A673 (cell line): ENCODE results near the gene OR6C68. TPM values are rescaled to one million over a fixed set of nuclear protein-coding genes. Genes with fewer than 3 reads are reported as not detected.
"Not testable (repeated sequence)": the region's sequence is repeated elsewhere in the genome, so short reads cannot be mapped to it uniquely, and the experiment has no call there.

Experiments
- BruUV-seq: library from RNA; stranded (reverse); fragments of 400-500 nt; replicated peaks from 2 replicates; lab custom pipeline; 2021; lab: Mats Ljungman, UMichigan
- CTCF ChIA-PET: fragments of 300-600 bp; sonication (Branson Sonifier 250); formaldehyde crosslinking; loops from one replicate; lab custom pipeline; 2022; ENCODE audit warnings: antibody characterized with exemption; lab: Charles Lee
- POLR2A ChIA-PET: fragments of 300-600 bp; sonication (Branson Sonifier 250); formaldehyde crosslinking; loops from one replicate; lab custom pipeline; 2022; ENCODE audit warnings: antibody characterized with exemption; ENCODE audit not compliant: low non-redundant PET; lab: Charles Lee
- DNase-seq: peaks from one replicate; pipeline ENCODE4 v3.0.0-alpha.2; 2015; ENCODE audit warnings: low spot score
- H3K27ac ChIP-seq: fragments of 200-600 bp; sonication (generic); 2 replicates; pipeline ENCODE4 v1.5.1; 2016; ENCODE audit warnings: mixed run types, low read depth, mild to moderate bottlenecking, mixed read lengths, antibody characterized with exemption, low read length; ENCODE audit not compliant: poor library complexity, severe bottlenecking
- H3K27me3 ChIP-seq: fragments of 200-600 bp; sonication (generic); replicated peaks from 2 replicates; pipeline ENCODE4 v1.6.1; 2017; ENCODE audit warnings: mixed run types, low read depth, mild to moderate bottlenecking, mixed read lengths, antibody characterized with exemption, low read length; ENCODE audit not compliant: insufficient read depth, poor library complexity
- H3K36me3 ChIP-seq: fragments of 200-600 bp; sonication (generic); 2 replicates; pipeline ENCODE4 v1.6.1; 2016; ENCODE audit warnings: mixed run types, mild to moderate bottlenecking, mixed read lengths, antibody characterized with exemption, low read length; ENCODE audit not compliant: insufficient read depth, poor library complexity, severe bottlenecking
- H3K4me1 ChIP-seq: fragments of 200-600 bp; sonication (generic); 2 replicates; pipeline ENCODE4 v1.6.1; 2017; ENCODE audit warnings: mixed run types, mild to moderate bottlenecking, mixed read lengths, antibody characterized with exemption, low read length; ENCODE audit not compliant: insufficient read depth, poor library complexity, severe bottlenecking
- H3K4me3 ChIP-seq: fragments of 200-600 bp; sonication (generic); 2 replicates; pipeline ENCODE4 v1.5.1; 2016; ENCODE audit warnings: low read depth, mixed run types, mild to moderate bottlenecking, mixed read lengths, low read length; ENCODE audit not compliant: poor library complexity, severe bottlenecking
- H3K9me3 ChIP-seq: fragments of 200-600 bp; sonication (generic); 2 replicates; pipeline ENCODE4 v1.6.1; 2016; ENCODE audit warnings: mixed run types, low read depth, mild to moderate bottlenecking, mixed read lengths, antibody characterized with exemption, low read length; ENCODE audit not compliant: poor library complexity, severe bottlenecking
- CTCF ChIP-seq: fragments of 300-800, 200-600 bp; sonication (generic); conservative IDR thresholded peaks from 2 replicates; pipeline ENCODE4 v1.5.1; 2017; ENCODE audit warnings: low read depth, mild to moderate bottlenecking, antibody characterized with exemption, low read length, moderate library complexity, mixed read lengths
- EZH2 ChIP-seq: fragments of 200-600 bp; sonication (generic); IDR thresholded peaks from 2 replicates; pipeline ENCODE4 v1.6.1; 2017; ENCODE audit warnings: borderline replicate concordance, low read depth, mild to moderate bottlenecking, mixed read lengths, antibody characterized with exemption, low read length; ENCODE audit not compliant: poor library complexity, severe bottlenecking
- intact Hi-C: fragments of 100-400 bp; cut with micrococcal nuclease; formaldehyde crosslinking; loops from one replicate; pipeline ENCODE4 v1.10.0; 2022; ENCODE audit not compliant: unreplicated experiment
- total RNA-seq: library from RNA; stranded (reverse); gene quantifications from 2 replicates; pipeline ENCODE4 v1.2.3, GENCODE V29; 2021

OR6C68 gene
- total RNA-seq, 1 experiment from 2014 or later: not detected

- DNase-seq: no peak
- no TSS peak for BruUV-seq
- TF ChIP-seq EZH2 (no peak), CTCF (no peak)
- no peak overlapping the region for H3K4me3 ChIP-seq
- POLR2A ChIA-PET: no interaction called here
- H3K36me3 ChIP-seq: no peaks in the 10 kb centered on the region
- H3K27ac ChIP-seq: no peak overlapping the region
- no peaks in the 10 kb centered on the region for H3K4me1 ChIP-seq
- H3K27me3 ChIP-seq: peaks cover 63% of the 10 kb centered on the region
- intact Hi-C loops: no loop called here
- no peaks in the 10 kb centered on the region for H3K9me3 ChIP-seq
- CTCF ChIA-PET: no interaction called here
These were observed 22.9 kb upstream of the OR6C68 start for GRCh38 chr12:55469291-55469690.

- TF ChIP-seq CTCF (no peak), EZH2 (no peak)
- H3K4me3 ChIP-seq: no peak within 1 kb of the TSS
- no peaks in the 10 kb centered on the region for H3K9me3 ChIP-seq
- DNase-seq: no peak
- H3K36me3 ChIP-seq: no peaks in the 10 kb centered on the region
- POLR2A ChIA-PET: no interaction called here
- H3K27ac ChIP-seq: no peak within 1 kb of the TSS
- no peaks in the 10 kb centered on the region for H3K4me1 ChIP-seq
- no TSS peak for BruUV-seq
- H3K27me3 ChIP-seq: peaks cover 66% of the 10 kb centered on the region
- CTCF ChIA-PET: no interaction called here
- intact Hi-C loops: no loop called here
These were observed 21.9 kb upstream of the OR6C68 start, which contains the start of gene OR6C70 for GRCh38 chr12:55470088-55470829. OR6C70 (minus strand) TSS chr12:55470138; CDS start chr12:55470138, 0 bp downstream.

- no TSS peak for BruUV-seq
- CTCF ChIA-PET: no interaction called here
- no peak overlapping the region for H3K27ac ChIP-seq
These were observed 19.9 kb upstream of the OR6C68 start for GRCh38 chr12:55472264-55472663.

GRCh38 chr12:55479136-55479535 is 13.0 kb upstream of the OR6C68 start:
- CTCF ChIA-PET, DNase-seq, H3K4me1 ChIP-seq, intact Hi-C loops, H3K4me3 ChIP-seq, BruUV-seq, H3K9me3 ChIP-seq, H3K36me3 ChIP-seq, H3K27ac ChIP-seq, POLR2A ChIA-PET: not testable (repeated sequence)
- H3K27me3 ChIP-seq: peaks cover 14% of the 10 kb centered on the region

More at GRCh38 chr12:55472264-55472663, 19.9 kb upstream of the OR6C68 start:
- Histone ChIP-seq H3K4me1 (no peaks in the 10 kb centered on the region), H3K27me3 (peaks cover 61% of the 10 kb centered on the region), H3K4me3 (no peak overlapping the region), H3K9me3 (no peaks in the 10 kb centered on the region), H3K36me3 (no peaks in the 10 kb centered on the region)
- no peak for TF ChIP-seq EZH2
- TF ChIP-seq CTCF: no peak
- DNase-seq: no peak
- intact Hi-C loops: no loop called here
- POLR2A ChIA-PET: no interaction called here

- H3K27ac ChIP-seq, H3K9me3 ChIP-seq, H3K36me3 ChIP-seq, POLR2A ChIA-PET, BruUV-seq, H3K4me1 ChIP-seq, CTCF ChIA-PET, H3K4me3 ChIP-seq, intact Hi-C loops, DNase-seq, H3K27me3 ChIP-seq: not testable (repeated sequence)
These were observed 7.9 kb upstream of the OR6C68 start for GRCh38 chr12:55484284-55484683.
